Natural killer cell (primary cell): ENCODE results near the gene SHB. TPM values are rescaled to one million over a fixed set of nuclear protein-coding genes. Genes with fewer than 3 reads are reported as not detected.

Source experiments
- ATAC-seq, 3 donors: fragments of 150-1000 bp in 2 of 3; fragments of 200-7000 bp in 1 of 3; cut with Tn5 transposase; 1 replicate in 1 of 3; 2 replicates in 2 of 3; pipeline ENCODE4 v1.10.0; 2021; ENCODE audit warnings: mild to moderate bottlenecking in 2 of 3, moderate library complexity in 2 of 3
- DNase-seq, 2 donors: peaks; one replicate each; pipeline versions ENCODE4 v3.0.0 to v3.0.0-alpha.2; 2013 to 2021; ENCODE audit warnings: mixed read lengths in 1 of 2
- H3K27ac ChIP-seq: one replicate; pipeline ENCODE4 v1.5.1; 2013; ENCODE audit warnings: mild to moderate bottlenecking, low read length
- H3K27me3 ChIP-seq: one replicate; pipeline ENCODE4 v1.6.1; 2013; ENCODE audit warnings: low read length; ENCODE audit not compliant: control insufficient read depth, insufficient read depth
- H3K36me3 ChIP-seq: one replicate; pipeline ENCODE4 v1.6.1; 2013; ENCODE audit warnings: low read length; ENCODE audit not compliant: control insufficient read depth, insufficient read depth
- H3K4me1 ChIP-seq: one replicate; pipeline ENCODE4 v1.6.1; 2013; ENCODE audit warnings: low read length; ENCODE audit not compliant: control insufficient read depth, insufficient read depth
- H3K4me3 ChIP-seq: one replicate; pipeline ENCODE4 v1.5.1; 2013; ENCODE audit warnings: low read length
- H3K9me3 ChIP-seq: one replicate; pipeline ENCODE4 v1.6.1; 2013; ENCODE audit warnings: low read length; ENCODE audit not compliant: control insufficient read depth, insufficient read depth
- H3K27ac Mint-ChIP-seq, 2 donors: one replicate each; pipeline ENCODE4 v1.8.0; 2022; ENCODE audit warnings: mild to moderate bottlenecking in 2 of 2, mixed read lengths in 2 of 2, moderate library complexity in 1 of 2
- H3K27me3 Mint-ChIP-seq, 2 donors: one replicate each; pipeline ENCODE4 v1.8.0; 2022; ENCODE audit warnings: low read depth in 2 of 2, mixed read lengths in 2 of 2
- H3K36me3 Mint-ChIP-seq: one replicate; pipeline ENCODE4 v1.8.0; 2022; ENCODE audit warnings: mixed read lengths
- H3K4me1 Mint-ChIP-seq, 2 donors: one replicate each; pipeline ENCODE4 v1.8.0; 2022; ENCODE audit warnings: mixed read lengths in 2 of 2
- H3K4me3 Mint-ChIP-seq: one replicate; pipeline ENCODE4 v1.8.0; 2022; ENCODE audit warnings: mild to moderate bottlenecking, moderate library complexity, mixed read lengths
- H3K9me3 Mint-ChIP-seq, 2 donors: one replicate each; pipeline ENCODE4 v1.8.0; 2022; ENCODE audit warnings: mixed read lengths in 2 of 2
- CTCF ChIP-seq: fragments of 200-600 bp; IDR thresholded peaks from one replicate; pipeline ENCODE4 v1.8.0; 2022; ENCODE audit warnings: antibody characterized with exemption
- WGBS: methylation state at CpG from one replicate; pipeline ENCODE4 v1.1.7; 2013; ENCODE audit warnings: missing lambda C conversion rate; ENCODE audit not compliant: insufficient coverage; 5-methylcytosine and 5-hydroxymethylcytosine counted together
- intact Hi-C: fragments of 100-400 bp; cut with micrococcal nuclease; formaldehyde crosslinking; loops from one replicate; pipeline ENCODE4 v1.14.2; 2022
- total RNA-seq, 4 donors: library from RNA; stranded (reverse); fragments of 120-200 nt in 1 of 4; gene quantifications; one replicate each; pipeline versions ENCODE4 v1.2.3 to v1.2.4, GENCODE V29; 2013 to 2022

Gene SHB
- total RNA-seq, 3 donors from 2014 or later (not counting 1 experiment from before 2014, with no cell fraction given): 2.7 to 7.1 (median 2.9) TPM

GRCh38 chr9:37988041-37988440 is 81.0 kb downstream of the SHB start:
- Mint-ChIP-seq H3K27ac (no peak overlapping the region), H3K36me3 (no peaks in the 10 kb centered on the region), H3K27me3 (no peaks in the 10 kb centered on the region), H3K9me3 (no peaks in the 10 kb centered on the region), H3K4me1 (peaks cover 3 to 13% of the 10 kb centered on the region in 2 donors), H3K4me3 (no peak overlapping the region)
- no peak for TF ChIP-seq CTCF
- Histone ChIP-seq H3K4me3 (no peak overlapping the region), H3K27me3 (no peaks in the 10 kb centered on the region), H3K4me1 (no peaks in the 10 kb centered on the region), H3K9me3 (no peaks in the 10 kb centered on the region), H3K36me3 (no peaks in the 10 kb centered on the region), H3K27ac (no peak overlapping the region)
- intact Hi-C loops: no loop called here
- no peak for DNase-seq
- no peak for ATAC-seq
- 84% methylated on average over 5 of the region's 5 CpGs for WGBS

- peaks cover 0 to 8% of the 10 kb centered on the region in 2 donors for H3K4me1 Mint-ChIP-seq
- WGBS: 84% methylated on average over 7 of the region's 7 CpGs
- DNase-seq: no peak
- no peak overlapping the region for H3K4me3 Mint-ChIP-seq
- Histone ChIP-seq H3K36me3 (no peaks in the 10 kb centered on the region), H3K4me1 (no peaks in the 10 kb centered on the region), H3K9me3 (no peaks in the 10 kb centered on the region), H3K27ac (no peak overlapping the region), H3K27me3 (no peaks in the 10 kb centered on the region), H3K4me3 (no peak overlapping the region)
- no peak overlapping the region for H3K27ac Mint-ChIP-seq
- no peak for TF ChIP-seq CTCF
- H3K36me3 Mint-ChIP-seq: no peaks in the 10 kb centered on the region
- no peak for ATAC-seq
- H3K27me3 Mint-ChIP-seq: no peaks in the 10 kb centered on the region
- no peaks in the 10 kb centered on the region for H3K9me3 Mint-ChIP-seq
- intact Hi-C loops: no loop called here
Observed at GRCh38 chr9:37987467-37987981, 81.5 kb downstream of the SHB start.

- H3K27me3 ChIP-seq: no peaks in the 10 kb centered on the region
- no peaks in the 10 kb centered on the region for H3K9me3 ChIP-seq
- ATAC-seq (no peak), DNase-seq (no peak)
- no peak overlapping the region for H3K4me3 Mint-ChIP-seq
- no peaks in the 10 kb centered on the region for H3K9me3 Mint-ChIP-seq
- H3K36me3 ChIP-seq: no peaks in the 10 kb centered on the region
- intact Hi-C loops: no loop called here
- H3K27ac ChIP-seq: no peak overlapping the region
- H3K36me3 Mint-ChIP-seq: no peaks in the 10 kb centered on the region
- no peaks in the 10 kb centered on the region for H3K27me3 Mint-ChIP-seq
- 89% methylated on average over 15 of the region's 15 CpGs for WGBS
- no peaks in the 10 kb centered on the region for H3K4me1 ChIP-seq
- no peak overlapping the region for H3K4me3 ChIP-seq
- H3K4me1 Mint-ChIP-seq: peaks cover 0 to 8% of the 10 kb centered on the region in 2 donors
- H3K27ac Mint-ChIP-seq: no peak overlapping the region
- TF ChIP-seq CTCF: no peak
Observed at GRCh38 chr9:37986771-37987258, 82.2 kb downstream of the SHB start.

- Histone ChIP-seq H3K27me3 (no peaks in the 10 kb centered on the region), H3K4me3 (no peak overlapping the region), H3K27ac (no peak overlapping the region), H3K4me1 (no peaks in the 10 kb centered on the region), H3K36me3 (no peaks in the 10 kb centered on the region), H3K9me3 (no peaks in the 10 kb centered on the region)
- peaks cover 0 to 4% of the 10 kb centered on the region in 2 donors for H3K4me1 Mint-ChIP-seq
- H3K4me3 Mint-ChIP-seq: no peak overlapping the region
- TF ChIP-seq CTCF: no peak
- no peaks in the 10 kb centered on the region for H3K27me3 Mint-ChIP-seq
- no peaks in the 10 kb centered on the region for H3K9me3 Mint-ChIP-seq
- no peak for DNase-seq
- intact Hi-C loops: no loop called here
- WGBS: 83% methylated on average over 4 of the region's 4 CpGs
- ATAC-seq: no peak
- H3K27ac Mint-ChIP-seq: no peak overlapping the region
- H3K36me3 Mint-ChIP-seq: no peaks in the 10 kb centered on the region
Observed at GRCh38 chr9:37986001-37986400, 83.0 kb downstream of the SHB start.
